Hepatocyte (in vitro differentiated cells): ENCODE results near the gene TRAPPC5. TPM values are rescaled to one million over a fixed set of nuclear protein-coding genes. Genes with fewer than 3 reads are reported as not detected.

ENCODE experiments used
- DNase-seq: peaks from one replicate; pipeline ENCODE4 v3.0.0-alpha.2; 2016; ENCODE audit warnings: low spot score
- H2AFZ ChIP-seq: fragments of 200-600 bp; sonication (generic); 2 replicates; pipeline ENCODE4 v1.6.0; 2016; ENCODE audit warnings: antibody characterized with exemption, mild to moderate bottlenecking
- H3K27ac ChIP-seq: fragments of 200-600 bp; sonication (generic); 2 replicates; pipeline ENCODE4 v1.5.1; 2016; ENCODE audit warnings: mild to moderate bottlenecking
- H3K27me3 ChIP-seq: fragments of 200-600 bp; sonication (generic); 2 replicates; pipeline ENCODE4 v1.6.1; 2016
- H3K36me3 ChIP-seq: fragments of 200-600 bp; sonication (generic); replicated peaks from 2 replicates; pipeline ENCODE4 v1.5.1; 2016; ENCODE audit warnings: low read depth; ENCODE audit not compliant: insufficient read depth
- H3K4me1 ChIP-seq: fragments of 200-600 bp; sonication (generic); 2 replicates; pipeline ENCODE4 v1.5.1; 2016; ENCODE audit warnings: mild to moderate bottlenecking, moderate library complexity; ENCODE audit not compliant: insufficient read depth
- H3K4me2 ChIP-seq: fragments of 200-600 bp; sonication (generic); 2 replicates; pipeline ENCODE4 v1.6.0; 2016
- H3K4me3 ChIP-seq: fragments of 200-600 bp; sonication (generic); 2 replicates; pipeline ENCODE4 v1.5.1; 2016; ENCODE audit warnings: mild to moderate bottlenecking
- H3K79me2 ChIP-seq: fragments of 200-600 bp; sonication (generic); 2 replicates; pipeline ENCODE4 v1.6.0; 2017; ENCODE audit warnings: mild to moderate bottlenecking
- H3K9me2 ChIP-seq: fragments of 200-600 bp; sonication (generic); replicated peaks from 2 replicates; pipeline ENCODE4 v1.6.0; 2017; ENCODE audit warnings: mild to moderate bottlenecking; ENCODE audit not compliant: insufficient read depth
- H3K9me3 ChIP-seq: fragments of 200-600 bp; sonication (generic); 2 replicates; pipeline ENCODE4 v1.5.1; 2016; ENCODE audit warnings: low read depth, mild to moderate bottlenecking
- H4K20me1 ChIP-seq: fragments of 200-600 bp; sonication (generic); 2 replicates; pipeline ENCODE4 v1.6.0; 2016; ENCODE audit warnings: mild to moderate bottlenecking; ENCODE audit not compliant: insufficient read depth, poor library complexity, severe bottlenecking
- EZH2 ChIP-seq: fragments of 200-600 bp; sonication (generic); IDR thresholded peaks from 2 replicates; pipeline ENCODE4 v1.6.1; 2016; ENCODE audit warnings: antibody characterized with exemption, mild to moderate bottlenecking, borderline replicate concordance
- EZH2phosphoT487 ChIP-seq: fragments of 200-600 bp; sonication (generic); IDR thresholded peaks from one replicate; pipeline ENCODE4 v1.6.1; 2018; ENCODE audit warnings: antibody characterized with exemption, mild to moderate bottlenecking, low read depth, moderate library complexity; ENCODE audit not compliant: unreplicated experiment, severe bottlenecking
- WGBS: methylation state at CpG from one replicate; pipeline ENCODE4 v1.1.6; 2016; ENCODE audit warnings: low lambda C conversion rate; ENCODE audit errors: missing lambda C conversion rate; 5-methylcytosine and 5-hydroxymethylcytosine counted together
- polyA plus RNA-seq: library from polyadenylated mRNA; unstranded; fragments of >200 nt; fragmentation: Nextera tagmentation; extraction: Ambion mirVana; gene quantifications from 2 replicates; pipeline ENCODE4 v1.2.1, GENCODE V29; 2016
- total RNA-seq: library from RNA; depleted of rRNA; stranded (reverse); fragments of >200 nt; gene quantifications from 2 replicates; pipeline ENCODE4 v1.2.3, GENCODE V29; 2014
- TF ChIP-seq, protein P1 (sequence below): fragments of 200-600 bp; sonication (generic); IDR thresholded peaks from 2 replicates; pipeline ENCODE4 v1.5.1; 2016; ENCODE audit warnings: antibody characterized with exemption, mild to moderate bottlenecking; ENCODE audit not compliant: poor library complexity

TRAPPC5 gene
- total and polyA plus RNA-seq, 2 experiments from 2014 or later = 80.4 to 175 TPM

DNA sequence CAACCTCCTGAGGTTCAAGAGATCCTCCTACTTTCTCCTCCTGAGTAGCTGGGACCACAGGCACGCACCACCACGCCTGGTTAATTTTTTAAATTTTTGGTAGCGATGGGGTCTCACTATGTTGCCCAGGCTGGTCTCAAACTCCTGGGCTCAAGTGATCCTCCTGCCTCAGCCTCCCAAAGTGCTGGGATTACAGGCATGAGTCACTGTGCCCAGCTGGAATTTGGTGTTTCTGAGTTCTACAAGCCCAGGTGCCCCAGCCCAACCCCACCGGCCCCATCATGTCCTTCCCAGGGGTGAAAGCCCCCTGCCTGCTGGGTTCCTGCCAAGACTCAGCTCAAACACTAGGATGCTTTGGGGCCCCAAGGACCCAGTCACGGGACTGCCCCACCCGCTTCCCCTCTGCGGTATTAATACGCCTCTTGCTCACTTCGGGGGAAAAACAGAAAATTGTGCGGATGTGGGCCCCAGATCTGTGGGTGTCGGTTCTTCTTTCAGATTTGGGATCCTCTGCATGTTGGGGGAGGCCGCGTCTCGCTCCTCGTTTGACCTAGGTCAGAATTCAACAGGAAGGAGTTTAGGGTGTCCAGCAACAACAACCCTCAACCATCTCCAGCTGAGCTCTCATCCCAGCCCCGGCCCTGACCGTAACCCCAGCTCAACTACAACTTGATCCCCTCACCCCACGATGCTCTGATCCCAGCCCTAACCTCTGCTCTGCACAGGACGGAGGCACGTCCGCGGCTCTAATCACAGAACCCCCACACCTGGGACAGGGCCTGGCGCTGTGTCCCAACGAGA is 25.0 kb downstream of the TRAPPC5 start:
- Histone ChIP-seq H3K27ac (no peak overlapping the region), H2AFZ (no peak overlapping the region), H3K4me2 (no peak overlapping the region), H3K9me3 (no peaks in the 10 kb centered on the region), H3K79me2 (no peaks in the 10 kb centered on the region), H4K20me1 (no peaks in the 10 kb centered on the region), H3K9me2 (no peaks in the 10 kb centered on the region), H3K4me1 (no peaks in the 10 kb centered on the region), H3K27me3 (no peaks in the 10 kb centered on the region), H3K36me3 (no peaks in the 10 kb centered on the region), H3K4me3 (no peak overlapping the region)
- TF ChIP-seq EZH2 (no peak), EZH2phosphoT487 (no peak)
- TF ChIP-seq, protein P1, sequence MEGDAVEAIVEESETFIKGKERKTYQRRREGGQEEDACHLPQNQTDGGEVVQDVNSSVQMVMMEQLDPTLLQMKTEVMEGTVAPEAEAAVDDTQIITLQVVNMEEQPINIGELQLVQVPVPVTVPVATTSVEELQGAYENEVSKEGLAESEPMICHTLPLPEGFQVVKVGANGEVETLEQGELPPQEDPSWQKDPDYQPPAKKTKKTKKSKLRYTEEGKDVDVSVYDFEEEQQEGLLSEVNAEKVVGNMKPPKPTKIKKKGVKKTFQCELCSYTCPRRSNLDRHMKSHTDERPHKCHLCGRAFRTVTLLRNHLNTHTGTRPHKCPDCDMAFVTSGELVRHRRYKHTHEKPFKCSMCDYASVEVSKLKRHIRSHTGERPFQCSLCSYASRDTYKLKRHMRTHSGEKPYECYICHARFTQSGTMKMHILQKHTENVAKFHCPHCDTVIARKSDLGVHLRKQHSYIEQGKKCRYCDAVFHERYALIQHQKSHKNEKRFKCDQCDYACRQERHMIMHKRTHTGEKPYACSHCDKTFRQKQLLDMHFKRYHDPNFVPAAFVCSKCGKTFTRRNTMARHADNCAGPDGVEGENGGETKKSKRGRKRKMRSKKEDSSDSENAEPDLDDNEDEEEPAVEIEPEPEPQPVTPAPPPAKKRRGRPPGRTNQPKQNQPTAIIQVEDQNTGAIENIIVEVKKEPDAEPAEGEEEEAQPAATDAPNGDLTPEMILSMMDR = no peak
- no peak for DNase-seq
- 89% methylated on average over 24 of the region's 24 CpGs for WGBS

DNA sequence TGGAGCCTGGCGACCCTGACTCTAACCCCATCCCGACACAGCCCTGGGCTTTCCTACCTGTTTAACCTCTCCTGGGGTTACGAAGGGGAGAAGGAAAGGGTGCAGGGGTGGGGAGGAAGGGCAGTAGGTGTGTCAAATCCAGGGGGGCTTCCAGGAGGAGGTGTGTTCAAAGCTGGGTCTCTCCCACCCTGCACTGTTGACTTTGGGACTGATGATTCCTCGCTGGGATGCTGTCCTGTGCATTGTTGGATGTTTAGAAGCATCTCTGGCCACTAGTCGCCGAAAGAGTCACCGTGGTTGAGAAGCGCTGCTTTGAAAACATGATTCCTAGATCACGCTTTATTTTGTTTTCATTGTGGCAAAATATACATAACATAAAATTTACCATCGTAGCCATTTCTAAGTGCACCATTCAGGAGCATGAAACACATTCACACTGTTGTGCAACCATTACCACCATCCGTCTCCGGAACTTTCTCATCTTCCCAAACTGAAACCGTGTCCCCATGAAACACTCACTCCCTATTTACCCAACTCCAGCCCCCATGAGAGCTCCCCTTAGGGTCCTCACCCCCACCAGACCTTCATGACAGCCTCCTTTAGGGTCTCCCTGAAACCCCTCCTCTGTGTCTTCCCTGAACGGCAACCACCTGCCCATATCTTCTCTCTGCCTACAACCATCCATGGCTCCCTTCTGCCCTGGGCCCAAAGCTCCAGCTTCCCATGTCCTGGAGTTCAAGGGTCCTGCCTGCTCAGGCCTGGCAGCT is 25.7 kb downstream of the TRAPPC5 start:
- no peak overlapping the region for H3K4me3 ChIP-seq
- H3K9me3 ChIP-seq = no peaks in the 10 kb centered on the region
- H3K27ac ChIP-seq = no peak overlapping the region
- TF ChIP-seq EZH2 = no peak
- no peak for TF ChIP-seq EZH2phosphoT487
- TF ChIP-seq, protein P1 = no peak
- H3K36me3 ChIP-seq = no peaks in the 10 kb centered on the region
- DNase-seq = no peak
- no peaks in the 10 kb centered on the region for H3K9me2 ChIP-seq
- no peaks in the 10 kb centered on the region for H3K27me3 ChIP-seq
- H2AFZ ChIP-seq = no peak overlapping the region
- no peaks in the 10 kb centered on the region for H3K79me2 ChIP-seq
- H3K4me2 ChIP-seq = no peak overlapping the region
- H4K20me1 ChIP-seq = no peaks in the 10 kb centered on the region
- no peaks in the 10 kb centered on the region for H3K4me1 ChIP-seq
- 87% methylated on average over 14 of the region's 14 CpGs for WGBS

DNA sequence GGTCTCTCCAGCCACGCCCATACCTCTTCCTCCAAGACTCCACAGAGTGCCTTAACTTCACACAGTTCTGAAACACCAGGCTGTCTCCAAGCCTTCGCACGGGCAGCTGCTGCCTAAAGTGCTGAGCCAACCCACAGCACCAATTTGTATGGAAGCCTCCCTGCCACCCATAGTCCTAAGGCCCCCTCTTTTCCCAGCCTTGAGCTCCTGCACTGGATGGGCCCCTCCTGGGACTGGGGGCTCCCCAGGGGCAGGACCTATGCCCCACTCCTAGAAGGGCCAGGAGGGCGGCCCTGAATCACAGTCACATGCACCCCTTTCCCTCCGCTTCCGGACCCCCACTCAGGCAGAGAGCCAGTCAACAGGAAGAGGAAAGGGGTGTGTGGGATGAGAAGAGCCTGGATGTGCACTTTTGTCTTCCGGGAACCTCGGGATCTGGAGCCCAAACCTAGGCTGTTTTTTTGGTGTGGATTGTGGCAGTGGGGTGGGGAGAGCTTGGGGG is 26.4 kb downstream of the TRAPPC5 start:
- no peaks in the 10 kb centered on the region for H3K9me3 ChIP-seq
- no peak overlapping the region for H3K4me2 ChIP-seq
- WGBS = 87% methylated on average over 8 of the region's 8 CpGs
- TF ChIP-seq, protein P1 = no peak
- TF ChIP-seq EZH2 (no peak), EZH2phosphoT487 (no peak)
- no peak overlapping the region for H3K4me3 ChIP-seq
- H2AFZ ChIP-seq = no peak overlapping the region
- H3K9me2 ChIP-seq = no peaks in the 10 kb centered on the region
- H4K20me1 ChIP-seq = no peaks in the 10 kb centered on the region
- no peaks in the 10 kb centered on the region for H3K27me3 ChIP-seq
- H3K36me3 ChIP-seq = no peaks in the 10 kb centered on the region
- H3K27ac ChIP-seq = no peak overlapping the region
- DNase-seq = no peak
- no peaks in the 10 kb centered on the region for H3K79me2 ChIP-seq
- no peaks in the 10 kb centered on the region for H3K4me1 ChIP-seq
